DMS53 treated with DMSO at 0.1 percent for 48 hours (cell line): Measurements from ENCODE around the gene XRCC1.
"Not testable (repeated sequence)": the region's sequence is repeated elsewhere in the genome, so short reads cannot be mapped to it uniquely, and the experiment has no call there.

Source experiments
- DNase-seq: peaks from one replicate; lab custom pipeline; 2025; ENCODE audit not compliant: unreplicated experiment; lab: John Stamatoyannopoulos, UW

XRCC1 gene

DNA sequence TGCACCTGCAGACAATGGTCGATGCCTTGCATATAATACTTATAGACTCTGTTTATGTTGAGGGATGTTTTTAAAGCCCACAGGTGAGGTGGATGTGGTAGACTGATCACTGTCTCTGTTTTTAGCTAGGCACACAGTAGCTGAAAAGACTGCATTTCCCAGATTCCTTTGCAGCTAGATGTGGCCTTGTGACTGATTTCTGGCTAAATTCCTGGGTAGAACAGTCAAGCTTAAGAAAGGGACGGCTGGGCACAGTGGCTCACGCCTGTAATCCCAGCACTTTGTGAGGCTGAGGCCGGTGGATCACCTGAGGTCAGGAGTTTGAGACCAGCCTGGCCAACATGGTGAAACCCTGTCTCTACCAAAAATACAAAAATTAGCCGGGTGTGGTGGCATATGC lies 25.0 kb upstream of the XRCC1 start:
- not testable (repeated sequence) for DNase-seq

DNA sequence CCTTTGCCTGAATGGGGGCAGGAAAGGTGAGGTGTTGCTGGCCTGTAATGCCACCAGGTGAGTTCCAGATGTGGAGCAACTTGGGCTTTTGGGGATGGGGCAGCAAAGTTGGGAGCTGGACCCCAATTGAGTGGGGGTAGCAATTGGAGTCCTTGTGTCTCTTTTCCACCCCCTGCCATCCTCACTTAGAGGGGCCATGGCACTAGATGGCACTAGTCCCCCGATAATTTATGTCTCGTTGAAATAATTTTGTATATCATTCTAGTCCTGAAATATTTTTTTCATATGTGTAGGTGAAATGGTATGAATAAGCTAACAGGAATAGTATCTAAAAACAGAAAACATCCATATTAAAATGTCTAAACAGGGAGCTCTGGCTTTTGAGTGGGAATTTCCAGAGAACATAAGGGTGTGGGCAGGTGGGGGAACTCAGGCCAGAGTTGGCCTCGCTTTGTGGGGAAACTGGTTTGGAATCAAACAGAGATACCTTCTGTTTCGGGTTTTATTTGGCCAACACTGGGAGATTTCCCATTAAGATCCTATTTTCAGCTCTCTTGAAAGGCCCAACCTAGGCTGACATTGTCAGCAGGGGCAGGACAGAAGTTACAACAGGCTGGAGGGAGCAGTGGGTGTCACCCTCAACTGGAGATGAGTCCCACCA lies 24.4 kb upstream of the XRCC1 start:
- no peak for DNase-seq

DNA sequence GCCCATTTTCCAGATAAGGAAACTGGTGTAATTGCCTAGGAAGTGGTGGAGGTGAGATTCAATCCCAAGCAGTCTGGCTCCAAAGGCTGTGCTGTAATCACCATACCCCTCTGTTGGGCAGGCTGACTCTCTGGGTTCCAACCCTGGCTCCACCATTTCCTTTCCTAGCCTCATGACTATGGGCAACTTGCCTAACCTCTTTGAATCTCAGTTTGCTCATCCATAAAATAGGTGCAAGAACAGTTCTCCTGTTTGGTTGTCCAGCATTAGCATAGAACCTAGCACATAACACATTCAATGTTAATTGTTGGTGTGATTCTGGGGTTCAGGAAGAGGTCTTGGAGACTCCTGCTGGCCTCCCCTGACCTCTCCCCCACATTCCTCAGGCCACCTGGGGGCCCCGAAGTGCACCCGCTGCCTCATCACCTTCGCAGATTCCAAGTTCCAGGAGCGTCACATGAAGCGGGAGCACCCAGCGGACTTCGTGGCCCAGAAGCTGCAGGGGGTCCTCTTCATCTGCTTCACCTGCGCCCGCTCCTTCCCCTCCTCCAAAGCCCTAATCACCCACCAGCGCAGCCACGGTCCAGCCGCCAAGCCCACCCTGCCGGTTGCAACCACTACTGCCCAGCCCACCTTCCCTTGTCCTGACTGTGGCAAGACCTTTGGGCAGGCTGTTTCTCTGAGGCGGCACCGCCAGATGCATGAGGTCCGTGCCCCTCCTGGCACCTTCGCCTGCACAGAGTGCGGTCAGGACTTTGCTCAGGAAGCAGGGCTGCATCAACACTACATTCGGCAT lies 23.3 kb upstream of the XRCC1 start:
- DNase-seq, result no peak

- no peak for DNase-seq
Measured at GRCh38 chr19:43597876-43598275, 22.5 kb upstream of the XRCC1 start.

DNA sequence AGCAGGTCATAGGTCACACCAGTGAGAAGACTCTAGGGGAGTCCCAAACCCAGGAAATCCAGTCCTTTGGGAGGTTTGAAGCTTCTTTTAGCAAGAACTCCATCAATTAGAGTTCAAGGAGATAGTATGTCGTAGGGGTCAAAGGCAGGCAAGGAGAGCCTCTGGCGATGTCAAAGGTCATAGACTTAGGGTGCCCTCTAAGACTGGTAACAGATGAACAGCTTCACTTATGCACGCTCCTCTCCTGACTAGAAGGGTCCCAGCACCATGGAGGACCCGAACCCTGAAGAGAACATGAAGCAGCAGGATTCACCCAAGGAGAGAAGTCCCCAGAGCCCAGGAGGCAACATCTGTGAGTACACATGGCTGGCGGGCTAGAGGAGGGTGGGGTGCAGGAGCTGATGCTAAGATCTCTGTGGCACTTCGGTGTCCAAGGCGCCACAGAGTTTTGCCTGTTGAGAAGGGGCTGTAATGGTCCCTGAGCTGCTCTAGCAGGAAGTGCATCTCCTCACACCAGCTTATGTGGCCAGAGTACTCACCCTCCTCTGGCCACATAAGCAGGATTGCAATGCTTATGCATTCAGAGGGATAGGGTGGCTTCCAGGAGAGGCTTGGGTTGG lies 21.6 kb upstream of the XRCC1 start:
- no peak for DNase-seq

DNA sequence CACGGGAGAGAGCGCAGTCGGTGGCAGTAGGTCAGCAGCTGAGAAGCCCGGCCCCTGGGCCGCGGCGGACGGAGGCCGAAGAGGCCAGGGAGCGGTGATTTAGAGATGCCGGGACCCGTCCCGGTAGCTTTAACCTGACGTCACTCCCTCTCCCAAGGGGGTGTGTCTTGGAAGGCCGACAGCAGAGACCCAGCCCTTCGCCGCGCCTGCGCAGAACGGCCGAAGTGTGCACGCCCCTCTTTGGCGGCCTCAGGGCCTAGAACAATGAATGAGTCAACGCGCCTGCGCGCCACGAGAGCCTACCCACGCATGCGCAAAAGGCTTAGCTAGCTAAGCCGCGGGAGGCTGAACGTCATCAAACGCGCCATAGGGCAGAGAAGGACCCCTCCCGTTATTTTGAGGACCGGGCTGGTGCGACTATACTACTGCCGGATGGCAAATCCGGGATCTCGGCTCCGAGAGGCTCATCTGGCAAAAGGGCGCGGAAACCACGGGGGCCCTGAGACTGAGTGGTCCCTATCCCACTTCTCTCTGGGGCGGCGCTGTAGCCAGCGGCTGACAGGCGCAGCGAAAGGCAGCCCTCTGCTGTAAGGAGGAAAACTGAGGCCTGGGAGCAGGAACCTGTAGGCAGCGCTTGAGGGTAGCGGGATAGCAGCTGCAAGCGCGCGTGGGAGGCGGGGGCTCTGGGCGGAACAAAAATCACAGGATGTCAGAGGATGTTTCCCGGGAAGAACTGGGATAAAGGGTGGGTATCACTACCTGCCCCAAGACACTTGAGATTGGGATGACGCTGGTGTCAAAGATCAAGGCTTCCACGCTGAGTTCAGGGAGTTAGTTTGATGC lies 20.9 kb upstream of the XRCC1 start, which contains the start of the genes IRGQ and ZNF576:
IRGQ (minus strand) TSS at position 136 of the 843 bp plus-strand sequence. CDS start 796 bp downstream, outside the sequence.
ZNF576 (plus strand) TSS at position 597 of the 843 bp plus-strand sequence. CDS start 514 bp downstream, outside the sequence.
- peak; percentile 99 for DNase-seq

GRCh38 chr19:43595605-43595998 lies 20.3 kb upstream of the XRCC1 start:
- DNase-seq, result no peak

DNA sequence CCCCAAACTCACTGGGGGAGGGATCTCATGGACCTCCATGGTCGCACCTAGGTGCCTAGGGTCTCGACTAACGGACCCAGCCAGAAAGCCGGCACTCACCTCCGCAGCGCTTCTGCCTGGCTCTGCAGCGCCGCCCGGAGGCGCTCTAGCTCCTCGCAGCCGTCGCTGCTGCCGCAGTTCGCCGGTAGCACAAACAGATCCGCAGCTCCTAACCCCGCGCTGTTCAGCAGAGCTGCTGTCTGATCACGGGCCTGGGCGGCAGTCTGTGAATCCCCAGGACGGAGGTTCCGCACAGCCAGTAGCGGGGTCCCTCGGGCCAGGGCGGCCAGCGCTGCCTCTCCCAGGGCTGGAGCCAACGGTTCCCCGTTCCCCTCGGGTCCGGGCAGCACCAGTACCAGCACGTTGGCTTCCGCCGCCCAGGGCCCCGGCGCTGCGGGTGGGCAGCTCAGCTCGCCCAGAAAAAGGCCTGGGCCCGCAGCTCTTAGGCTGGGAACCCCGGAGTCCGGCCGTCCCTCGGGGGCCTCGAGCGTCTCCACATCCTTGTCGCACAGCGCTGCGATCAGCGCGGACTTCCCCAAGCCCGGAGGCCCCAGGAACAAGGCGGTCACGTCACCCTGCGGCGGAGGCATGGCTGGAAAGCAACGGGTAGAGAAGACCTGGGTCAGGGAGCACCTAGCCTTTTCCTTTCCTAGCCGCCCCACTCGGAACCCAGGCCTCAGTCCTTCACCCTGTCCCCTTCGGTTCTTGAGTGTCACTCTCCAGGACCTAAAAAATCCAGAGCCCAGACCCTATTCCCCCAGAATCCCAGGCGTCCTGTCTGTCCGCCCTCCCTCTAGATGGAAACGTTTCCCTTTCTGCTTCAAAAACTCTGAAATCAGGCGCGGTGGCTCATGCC lies 19.6 kb upstream of the XRCC1 start:
- peak; percentile 47 for DNase-seq

GRCh38 chr19:43594081-43594697 lies 18.9 kb upstream of the XRCC1 start:
- DNase-seq, result no peak

GRCh38 chr19:43592800-43593350 lies 17.5 kb upstream of the XRCC1 start:
- DNase-seq, result no peak

DNA sequence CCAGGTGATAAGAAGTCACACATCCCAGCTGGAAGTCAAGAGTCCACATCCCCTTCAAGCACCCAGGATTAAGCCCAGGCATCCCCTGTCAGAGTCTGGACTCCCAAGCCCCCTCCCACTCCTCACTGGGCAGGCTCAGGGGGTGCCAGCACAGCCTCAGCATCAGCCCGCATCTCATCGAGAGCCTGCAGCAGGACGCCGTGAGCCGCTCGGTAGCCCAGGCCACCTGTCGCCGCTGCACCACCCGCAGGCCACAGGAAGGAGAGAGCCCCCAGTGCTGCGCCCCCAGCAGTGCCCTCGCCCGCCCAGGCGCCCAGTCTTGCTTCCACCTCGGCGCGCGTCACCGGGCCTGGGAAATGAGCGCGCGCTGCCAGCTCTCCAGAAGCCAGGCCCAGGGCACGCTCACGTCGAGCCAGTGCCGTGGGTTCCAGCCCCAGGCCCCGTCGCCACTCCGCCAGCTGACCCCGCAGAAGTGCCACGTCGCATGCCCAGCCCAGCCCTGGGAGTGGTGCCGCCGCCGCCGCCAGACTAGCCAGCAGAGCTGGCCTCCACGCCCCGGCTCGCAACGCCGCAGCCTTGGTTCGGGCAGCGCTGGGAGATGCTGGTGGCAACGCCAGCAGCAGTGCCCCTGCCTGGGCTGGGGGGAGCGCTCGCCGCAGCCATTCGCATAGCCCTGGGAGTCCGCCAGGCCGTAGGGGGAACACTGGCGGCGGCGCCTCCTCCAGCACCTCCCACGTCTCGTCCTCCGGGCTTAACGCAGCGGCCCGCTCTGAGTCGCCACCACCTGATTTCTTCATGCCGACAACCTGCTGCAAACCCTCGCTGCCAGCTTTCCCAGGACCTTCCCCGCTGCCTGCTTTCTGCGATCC lies 16.8 kb upstream of the XRCC1 start:
- no peak for DNase-seq

GRCh38 chr19:43589678-43590077 lies 14.4 kb upstream of the XRCC1 start:
- DNase-seq, result no peak

DNA sequence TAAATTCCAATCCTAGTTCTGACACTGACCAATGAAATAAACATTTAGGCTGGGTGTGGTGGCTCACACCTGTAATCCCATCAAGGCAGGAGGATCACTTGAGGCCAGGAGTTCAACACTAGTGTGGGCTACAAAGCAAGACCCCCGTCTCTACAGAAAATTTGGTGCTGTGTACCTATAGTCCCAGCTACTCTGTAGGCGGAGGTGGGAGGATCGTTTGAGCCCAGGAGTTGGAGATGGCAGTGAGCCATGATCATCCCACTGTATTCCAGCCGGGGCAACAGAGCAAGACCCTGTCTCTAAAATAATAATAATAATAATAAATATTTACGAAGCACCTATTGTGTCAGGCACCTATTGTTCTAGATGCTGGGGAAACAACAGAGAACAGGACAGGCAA lies 13.9 kb upstream of the XRCC1 start:
- DNase-seq, result no peak

DNA sequence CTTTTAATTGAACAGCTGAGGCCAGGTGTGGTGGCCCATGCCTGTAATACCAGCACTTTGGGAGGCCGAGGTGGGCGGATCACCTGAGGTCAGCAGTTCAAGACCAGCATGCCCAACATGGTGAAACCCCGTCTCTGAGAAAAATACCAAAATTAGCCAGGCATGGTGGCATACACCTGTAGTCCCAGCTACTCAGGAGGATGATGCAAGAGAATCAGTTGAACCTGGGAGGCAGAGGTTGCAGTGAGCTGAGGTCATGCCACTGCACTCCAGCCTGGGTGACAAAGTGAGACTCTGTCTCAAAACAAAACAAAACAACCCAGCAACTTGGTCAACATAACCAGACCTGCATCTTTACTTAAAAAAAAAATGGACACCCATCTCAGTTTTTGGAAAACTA lies 11.7 kb upstream of the XRCC1 start:
- not testable (repeated sequence) for DNase-seq

GRCh38 chr19:43586346-43586745 lies 11.0 kb upstream of the XRCC1 start:
- DNase-seq, result no peak

DNA sequence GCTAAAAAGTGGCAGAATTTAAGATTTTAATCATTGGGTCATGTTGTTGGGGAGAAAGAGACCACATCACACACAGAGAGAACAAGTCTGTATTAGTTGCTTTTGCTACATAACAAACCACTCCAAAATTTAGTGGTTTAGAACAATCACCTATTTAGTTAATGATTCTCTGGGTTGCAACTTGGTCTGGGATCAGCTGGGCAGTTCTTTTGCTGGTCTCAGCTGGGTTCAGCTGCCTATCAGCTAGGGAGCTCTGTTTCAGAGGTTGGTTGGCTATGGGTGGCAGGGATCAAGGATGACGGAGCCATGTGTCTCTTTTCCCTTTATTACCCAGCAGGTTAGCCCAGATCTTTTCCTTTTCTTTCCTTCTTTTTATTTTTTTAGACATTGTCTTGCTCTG lies 9.2 kb upstream of the XRCC1 start:
- DNase-seq, result no peak

DNA sequence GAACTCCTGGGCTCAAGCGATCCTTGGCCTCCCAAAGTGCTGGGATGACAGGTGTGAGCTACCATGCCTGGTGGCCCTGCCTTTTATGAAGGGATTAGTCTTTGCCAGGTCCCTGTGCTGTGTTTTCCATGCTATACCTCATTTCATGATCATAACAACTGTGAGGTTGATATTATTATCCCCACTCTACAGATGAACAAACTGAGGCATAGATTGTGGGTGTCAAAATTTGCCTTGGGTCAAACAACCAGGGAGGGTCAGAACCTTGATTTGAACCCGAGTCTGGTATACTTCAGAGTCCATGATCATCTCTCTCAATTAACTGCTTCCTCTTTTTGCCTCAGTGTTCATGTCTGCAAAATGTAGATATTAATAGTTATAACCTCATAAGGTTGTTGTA lies 7.2 kb upstream of the XRCC1 start:
- no peak for DNase-seq

DNA sequence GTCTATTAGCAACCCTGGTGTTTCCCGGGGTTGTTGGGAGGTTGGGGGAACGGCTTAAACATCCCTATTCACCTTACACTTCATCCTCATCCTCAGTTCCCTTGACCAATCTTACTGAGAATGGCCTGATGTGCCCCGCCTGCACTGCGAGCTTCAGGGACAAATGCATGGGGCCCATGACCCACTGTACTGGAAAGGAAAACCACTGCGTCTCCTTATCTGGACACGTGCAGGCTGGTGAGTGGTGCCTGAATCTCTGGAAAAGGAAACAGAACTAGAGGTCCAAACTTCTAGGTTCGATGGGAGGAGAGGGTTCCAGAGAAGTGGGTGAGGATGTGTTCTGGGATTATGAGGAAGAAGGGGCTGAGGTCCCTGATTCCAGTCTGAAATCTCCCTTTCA lies 6.1 kb upstream of the XRCC1 start:
- no peak for DNase-seq
